IPS-20b (cell line): ENCODE measurements around the gene TOGARAM2.

Experiments
- H3K27ac ChIP-seq: one replicate; pipeline ENCODE4 v1.5.1; 2013; ENCODE audit warnings: low read length
- H3K27me3 ChIP-seq: 2 replicates; pipeline ENCODE4 v1.6.1; 2013; ENCODE audit warnings: mild to moderate bottlenecking, low read length, inconsistent platforms; ENCODE audit not compliant: insufficient read depth
- H3K36me3 ChIP-seq: 2 replicates; pipeline ENCODE4 v1.6.1; 2013; ENCODE audit warnings: low read depth, mild to moderate bottlenecking, inconsistent platforms, low read length, moderate library complexity; ENCODE audit not compliant: insufficient read depth
- H3K4me1 ChIP-seq: 2 replicates; pipeline ENCODE4 v1.6.1; 2013; ENCODE audit warnings: mild to moderate bottlenecking, control low read depth, inconsistent platforms, low read length, moderate library complexity; ENCODE audit not compliant: insufficient read depth
- H3K4me3 ChIP-seq: 2 replicates; pipeline ENCODE4 v1.5.1; 2013; ENCODE audit warnings: mild to moderate bottlenecking, low read length, inconsistent platforms
- H3K9ac ChIP-seq: 2 replicates; pipeline ENCODE4 v1.6.1; 2013; ENCODE audit warnings: low read depth, mild to moderate bottlenecking, inconsistent platforms, low read length, moderate library complexity
- H3K9me3 ChIP-seq: 2 replicates; pipeline ENCODE4 v1.6.1; 2013; ENCODE audit warnings: mild to moderate bottlenecking, low read depth, low read length, inconsistent platforms; ENCODE audit not compliant: insufficient read depth

TOGARAM2 gene

GRCh38 chr2:29062371-29062770 is 81.3 kb downstream of the TOGARAM2 start:
- Histone ChIP-seq H3K4me1 (peaks cover 5% of the 10 kb centered on the region; the same call in 1 of the 2 replicates), H3K27me3 (no peaks in the 10 kb centered on the region), H3K27ac (no peak overlapping the region), H3K36me3 (no peaks in the 10 kb centered on the region), H3K9me3 (no peaks in the 10 kb centered on the region), H3K9ac (no peak overlapping the region), H3K4me3 (no peak overlapping the region)

- H3K36me3 ChIP-seq = no peaks in the 10 kb centered on the region
- H3K4me1 ChIP-seq = peaks cover 5% of the 10 kb centered on the region; the same call in 1 of the 2 replicates
- H3K27ac ChIP-seq = no peak overlapping the region
- no peaks in the 10 kb centered on the region for H3K27me3 ChIP-seq
- no peaks in the 10 kb centered on the region for H3K9me3 ChIP-seq
- H3K4me3 ChIP-seq = no peak overlapping the region
- no peak overlapping the region for H3K9ac ChIP-seq
Measured at GRCh38 chr2:29063056-29063455, 82.0 kb downstream of the TOGARAM2 start.

GRCh38 chr2:29063646-29064345 is 82.7 kb downstream of the TOGARAM2 start:
- Histone ChIP-seq H3K4me3 (no peak overlapping the region), H3K36me3 (no peaks in the 10 kb centered on the region), H3K27me3 (no peaks in the 10 kb centered on the region), H3K27ac (no peak overlapping the region), H3K4me1 (peaks cover 5% of the 10 kb centered on the region; the same call in 1 of the 2 replicates), H3K9ac (no peak overlapping the region), H3K9me3 (no peaks in the 10 kb centered on the region)

- Histone ChIP-seq H3K4me3 (no peak overlapping the region), H3K27ac (no peak overlapping the region), H3K9me3 (no peaks in the 10 kb centered on the region), H3K4me1 (peaks cover 5% of the 10 kb centered on the region; the same call in 1 of the 2 replicates), H3K27me3 (no peaks in the 10 kb centered on the region), H3K36me3 (no peaks in the 10 kb centered on the region), H3K9ac (no peak overlapping the region)
Measured at GRCh38 chr2:29064346-29064715, 83.2 kb downstream of the TOGARAM2 start.

- H3K4me1 ChIP-seq = peaks cover 5% of the 10 kb centered on the region; the same call in 1 of the 2 replicates
- H3K4me3 ChIP-seq = no peak overlapping the region
- no peaks in the 10 kb centered on the region for H3K36me3 ChIP-seq
- no peaks in the 10 kb centered on the region for H3K27me3 ChIP-seq
- H3K9me3 ChIP-seq = no peaks in the 10 kb centered on the region
- no peak overlapping the region for H3K9ac ChIP-seq
- no peak overlapping the region for H3K27ac ChIP-seq
Measured at GRCh38 chr2:29064746-29065067, 83.6 kb downstream of the TOGARAM2 start.

- Histone ChIP-seq H3K9me3 (no peaks in the 10 kb centered on the region), H3K4me1 (peaks cover 5% of the 10 kb centered on the region; the same call in 1 of the 2 replicates), H3K27ac (no peak overlapping the region), H3K36me3 (no peaks in the 10 kb centered on the region), H3K9ac (no peak overlapping the region), H3K27me3 (no peaks in the 10 kb centered on the region), H3K4me3 (no peak overlapping the region)
Measured at GRCh38 chr2:29065068-29065811, 84.1 kb downstream of the TOGARAM2 start.

- no peaks in the 10 kb centered on the region for H3K36me3 ChIP-seq
- no peak overlapping the region; the same call in 1 of the 2 replicates for H3K9ac ChIP-seq
- H3K27ac ChIP-seq = no peak overlapping the region
- no peaks in the 10 kb centered on the region for H3K27me3 ChIP-seq
- H3K4me1 ChIP-seq = peaks cover 5% of the 10 kb centered on the region; the same call in 1 of the 2 replicates
- no peak overlapping the region for H3K4me3 ChIP-seq
- no peaks in the 10 kb centered on the region for H3K9me3 ChIP-seq
Measured at GRCh38 chr2:29066271-29066860, 85.3 kb downstream of the TOGARAM2 start.

GRCh38 chr2:29066997-29067605 is 86.0 kb downstream of the TOGARAM2 start:
- Histone ChIP-seq H3K4me3 (no peak overlapping the region), H3K27me3 (no peaks in the 10 kb centered on the region), H3K9ac (no peak overlapping the region), H3K4me1 (peaks cover 5% of the 10 kb centered on the region; the same call in 1 of the 2 replicates), H3K36me3 (no peaks in the 10 kb centered on the region), H3K9me3 (no peaks in the 10 kb centered on the region), H3K27ac (no peak overlapping the region)

GRCh38 chr2:29068513-29068912 is 87.4 kb downstream of the TOGARAM2 start:
- H3K9me3 ChIP-seq = no peaks in the 10 kb centered on the region
- H3K27me3 ChIP-seq = no peaks in the 10 kb centered on the region
- H3K9ac ChIP-seq = no peak overlapping the region
- no peaks in the 10 kb centered on the region for H3K36me3 ChIP-seq
- no peak overlapping the region for H3K27ac ChIP-seq
- peaks cover 5% of the 10 kb centered on the region; the same call in 1 of the 2 replicates for H3K4me1 ChIP-seq
- no peak overlapping the region for H3K4me3 ChIP-seq

- H3K9me3 ChIP-seq = no peaks in the 10 kb centered on the region
- no peak overlapping the region for H3K9ac ChIP-seq
- H3K36me3 ChIP-seq = no peaks in the 10 kb centered on the region
- H3K4me3 ChIP-seq = no peak overlapping the region
- no peaks in the 10 kb centered on the region for H3K27me3 ChIP-seq
- H3K4me1 ChIP-seq = no peaks in the 10 kb centered on the region
- H3K27ac ChIP-seq = no peak overlapping the region
Measured at GRCh38 chr2:29070526-29070925, 89.4 kb downstream of the TOGARAM2 start.

- no peaks in the 10 kb centered on the region for H3K9me3 ChIP-seq
- H3K27ac ChIP-seq = no peak overlapping the region
- no peaks in the 10 kb centered on the region for H3K27me3 ChIP-seq
- H3K4me3 ChIP-seq = no peak overlapping the region
- no peak overlapping the region for H3K9ac ChIP-seq
- no peaks in the 10 kb centered on the region for H3K36me3 ChIP-seq
- no peaks in the 10 kb centered on the region for H3K4me1 ChIP-seq
Measured at GRCh38 chr2:29071032-29071975, 90.2 kb downstream of the TOGARAM2 start.
